GM12878 (cell line): Measurements from ENCODE around the gene TMC4. TPM values are rescaled to one million over a fixed set of nuclear protein-coding genes. Genes with fewer than 3 reads are reported as not detected.
A peak's percentile ranks its signal among the peaks of the same experiment; 100 is the strongest.

Experiments
- ATAC-seq: fragments of 200-7000 bp; cut with Tn5 transposase; 3 replicates; pipeline ENCODE4 v1.9.1; 2020; ENCODE audit warnings: mild to moderate bottlenecking, moderate library complexity
- BruUV-seq: library from RNA; stranded (reverse); fragments of 400-500 nt; replicated peaks from 2 replicates; lab custom pipeline; 2021; lab: Mats Ljungman, UMichigan
- CTCF ChIA-PET: fragments of 300-600 bp; sonication (Branson Sonifier 250); formaldehyde crosslinking; extraction: SDS; loops from one replicate; lab custom pipeline; 2021; ENCODE audit warnings: inconsistent platforms; lab: Yijun Ruan, JAX
- POLR2A ChIA-PET: fragments of 350-600 bp; formaldehyde crosslinking; extraction: SDS; loops from one replicate; lab custom pipeline; 2021; ENCODE audit warnings: inconsistent platforms; lab: Charles Lee
- RAD21 ChIA-PET: fragments of 300-600 bp; sonication (Branson Sonifier 250); formaldehyde crosslinking; loops from one replicate; lab custom pipeline; 2023; ENCODE audit warnings: antibody characterized with exemption; ENCODE audit not compliant: unreplicated experiment; lab: Charles Lee
- SMC1A ChIA-PET: fragments of 300-600 bp; sonication (Branson Sonifier 250); formaldehyde crosslinking; loops from one replicate; lab custom pipeline; 2023; ENCODE audit not compliant: unreplicated experiment, uncharacterized antibody; lab: Charles Lee
- DNase-seq: peaks from one replicate; pipeline ENCODE4 v3.0.0-alpha.2; 2011; ENCODE audit warnings: low read depth, low spot score
- FAIRE-seq: peaks from 3 replicates; lab custom pipeline; 2011; peaks lifted over from hg19 to GRCh38; lab: Jason Lieb, UNC
- H2AFZ ChIP-seq: 2 replicates; pipeline ENCODE4 v1.6.0; 2011; ENCODE audit warnings: low read depth, low read length, control low read depth; ENCODE audit not compliant: control insufficient read depth
- H3K27ac ChIP-seq: 2 replicates; pipeline ENCODE4 v1.5.1; 2011; ENCODE audit warnings: control low read depth; ENCODE audit not compliant: control insufficient read depth, insufficient read depth
- H3K27me3 ChIP-seq, 2 experiments: replicated peaks in 1 of 2; 2 replicates each; pipeline versions ENCODE4 v1.6.0 to v1.6.1; 2011; ENCODE audit warnings: low read length in 1 of 2; ENCODE audit not compliant: control insufficient read depth in 2 of 2, insufficient read depth in 2 of 2
- H3K36me3 ChIP-seq, 2 experiments: 2 replicates each; pipeline ENCODE4 v1.5.1; 2011; ENCODE audit warnings: low read length in 1 of 2; ENCODE audit not compliant: control insufficient read depth in 2 of 2, insufficient read depth in 2 of 2
- H3K4me1 ChIP-seq: 2 replicates; pipeline ENCODE4 v1.6.1; 2011; ENCODE audit warnings: mild to moderate bottlenecking, low read length, moderate library complexity, mixed read lengths; ENCODE audit not compliant: control insufficient read depth, insufficient read depth
- H3K4me2 ChIP-seq: 2 replicates; pipeline ENCODE4 v1.6.0; 2011; ENCODE audit warnings: control low read depth; ENCODE audit not compliant: control insufficient read depth, insufficient read depth
- H3K4me3 ChIP-seq: fragments of 200-600 bp; sonication (generic); 2 replicates; pipeline ENCODE4 v1.5.1; 2016
- H3K79me2 ChIP-seq: 2 replicates; pipeline ENCODE4 v1.6.0; 2011; ENCODE audit warnings: low read length; ENCODE audit not compliant: control insufficient read depth, insufficient read depth
- H3K9ac ChIP-seq: 2 replicates; pipeline ENCODE4 v1.8.0; 2011; ENCODE audit warnings: low read length, control low read depth, mixed read lengths; ENCODE audit not compliant: control insufficient read depth, insufficient read depth
- H3K9me3 ChIP-seq: replicated peaks from 3 replicates; pipeline ENCODE4 v1.5.1; 2011; ENCODE audit warnings: mild to moderate bottlenecking, low read length; ENCODE audit not compliant: control insufficient read depth, insufficient read depth
- H4K20me1 ChIP-seq: 2 replicates; pipeline ENCODE4 v1.6.0; 2011; ENCODE audit not compliant: control insufficient read depth, insufficient read depth
- CBX5 ChIP-seq: sonication (generic); IDR thresholded peaks from 2 replicates; pipeline ENCODE4 v1.6.1; 2016; ENCODE audit warnings: low read depth, moderate library complexity, mild to moderate bottlenecking, inconsistent platforms
- POLR2A ChIP-seq: IDR thresholded peaks from 2 replicates; pipeline ENCODE4 v1.6.1; 2011; ENCODE audit warnings: low read depth, mild to moderate bottlenecking, low read length
- POLR2AphosphoS5 ChIP-seq: IDR thresholded peaks from 2 replicates; pipeline ENCODE4 v1.6.1; 2011; ENCODE audit warnings: mild to moderate bottlenecking, low read length, inconsistent platforms
- SIN3A ChIP-seq: IDR thresholded peaks from 2 replicates; pipeline ENCODE4 v1.6.1; 2012; ENCODE audit warnings: low read depth, low read length, improper control_type of control experiment
- SIX5 ChIP-seq: IDR thresholded peaks from 2 replicates; pipeline ENCODE4 v1.6.1; 2011; ENCODE audit warnings: mild to moderate bottlenecking, low read depth, low read length, moderate library complexity; ENCODE audit not compliant: severe bottlenecking
- WGBS: methylation state at CpG from one replicate; pipeline ENCODE4 v1.1.6; 2016; ENCODE audit warnings: low lambda C conversion rate; ENCODE audit not compliant: insufficient replicate concordance, insufficient coverage; ENCODE audit errors: missing lambda C conversion rate; 5-methylcytosine and 5-hydroxymethylcytosine counted together
- in situ Hi-C: fragments of 300-500 bp; cut with MboI; formaldehyde crosslinking; loops from 9 replicates; pipeline ENCODE4 v1.14.3; 2018; ENCODE audit warnings: mixed read lengths
- intact Hi-C: fragments of 100-400 bp; cut with micrococcal nuclease; formaldehyde crosslinking; loops from one replicate; pipeline ENCODE4 v1.14.2; 2022; ENCODE audit not compliant: unreplicated experiment
- polyA plus RNA-seq, 11 experiments: library from polyadenylated mRNA; depleted of rRNA in 4 of 11; unstranded in 6 of 11; stranded (reverse) in 5 of 11; fragments of >200 nt; fragmentation: Nextera tagmentation in 4 of 11; fragmentation: Illumina TruSeq in 1 of 11; extraction: Ambion mirVana in 4 of 11; extraction: Trizol in 1 of 11; gene quantifications; 1 replicate in 1 of 11; 2 replicates in 10 of 11; pipeline versions ENCODE4 v1.2.1 to v1.2.3, GENCODE V29; 2011 to 2016; ENCODE audit warnings: inconsistent platforms in 2 of 11, missing spikeins in 2 of 11, low read depth in 1 of 11
- total RNA-seq, 4 experiments: library from RNA; depleted of rRNA in 3 of 4; stranded (reverse); fragments of >200 nt in 3 of 4; fragmentation: Illumina TruSeq in 1 of 4; extraction: Trizol in 1 of 4; gene quantifications; 2 replicates each; pipeline versions ENCODE4 v1.2.1 to v1.2.3, GENCODE V29; 2013 to 2021

Gene TMC4
- total and polyA plus RNA-seq, 10 of the 15 experiments (the other 5 are each of a cell fraction or from before 2014, with no cell fraction given): 0.33 to 0.83 (median 0.74) TPM; not detected in 7

DNA sequence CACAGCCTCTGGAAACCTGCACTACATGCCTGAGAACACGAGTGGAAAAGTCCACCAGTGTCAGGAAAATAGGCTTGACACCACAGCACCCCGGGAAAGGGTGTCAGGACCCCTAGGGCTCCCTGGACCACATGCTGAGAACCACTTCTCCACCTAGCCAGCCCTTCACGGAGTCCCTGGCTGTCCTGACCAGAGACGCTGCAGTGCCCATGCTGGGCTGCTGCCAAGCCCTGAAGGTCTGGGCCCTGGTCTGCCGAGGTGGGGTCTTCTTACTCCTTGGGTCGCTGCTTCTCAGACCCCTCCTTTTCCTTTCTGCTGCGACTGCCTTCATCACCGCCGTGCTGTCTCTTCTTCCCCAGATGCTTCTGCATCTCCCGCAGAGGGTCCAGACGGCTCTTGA, 16.5 kb downstream of the TMC4 start:
- no peak for DNase-seq
- no peaks in the 10 kb centered on the region for H3K27me3 ChIP-seq
- ChIA-PET POLR2A (no interaction called here), SMC1A (interaction anchor here (1.0 kb wide), 1 partner anchor 20 kb away, joined by 3 read pairs; no protein-coding TSS in a partner anchor), RAD21 (no interaction called here), CTCF (no interaction called here)
- no TSS peak for BruUV-seq
- H3K36me3 ChIP-seq: peaks cover 21 to 22% of the 10 kb centered on the region in 2 experiments; a peak in 3 of 4 replicates
- no peaks in the 10 kb centered on the region for H4K20me1 ChIP-seq
- no peak overlapping the region for H3K9ac ChIP-seq
- H2AFZ ChIP-seq: no peak overlapping the region
- H3K79me2 ChIP-seq: peaks cover 8% of the 10 kb centered on the region
- in situ Hi-C loops (no loop called here), intact Hi-C loops (no loop called here)
- no peak for FAIRE-seq
- no peak overlapping the region for H3K4me3 ChIP-seq
- 95% methylated on average over 11 of the region's 11 CpGs for WGBS
- no peak for TF ChIP-seq CBX5
- TF ChIP-seq SIX5: no peak
- TF ChIP-seq POLR2A: peak; percentile 47; the same call in 1 of the 2 replicates
- ATAC-seq: no peak
- H3K9me3 ChIP-seq: no peaks in the 10 kb centered on the region
- H3K4me1 ChIP-seq: peaks cover 4% of the 10 kb centered on the region; the same call in 1 of the 2 replicates
- no peak overlapping the region for H3K4me2 ChIP-seq
- no peak overlapping the region for H3K27ac ChIP-seq

GRCh38 chr19:54155694-54156093, 17.3 kb downstream of the TMC4 start:
- H3K4me2 ChIP-seq: no peak overlapping the region
- H3K9ac ChIP-seq: no peak overlapping the region
- 94% methylated on average over 15 of the region's 19 CpGs for WGBS
- no TSS peak for BruUV-seq
- SMC1A ChIA-PET: interaction anchor here (1.0 kb wide), 1 partner anchor 19 kb away, joined by 3 read pairs; no protein-coding TSS in a partner anchor
- POLR2A ChIA-PET: interaction anchor here (0.7 kb wide), 1 partner anchor 19 kb away, joined by 3 read pairs; the partner anchor contains the start of gene CNOT3
- no peak overlapping the region for H3K27ac ChIP-seq
- RAD21 ChIA-PET: no interaction called here
- DNase-seq (no peak), ATAC-seq (no peak)
- CTCF ChIA-PET: no interaction called here
- intact Hi-C loops: no loop called here
- no peak overlapping the region for H3K4me3 ChIP-seq
- peaks cover 8% of the 10 kb centered on the region for H3K79me2 ChIP-seq
- H2AFZ ChIP-seq: no peak overlapping the region
- peaks cover 22 to 25% of the 10 kb centered on the region in 2 experiments; a peak in 3 of 4 replicates for H3K36me3 ChIP-seq
- H3K27me3 ChIP-seq: no peaks in the 10 kb centered on the region
- TF ChIP-seq POLR2AphosphoS5 (0 out of 2 replicates have a peak, but pooled peaks have one; percentile 17), SIN3A (no peak), POLR2A (peak; percentile 55; the same call in 1 of the 2 replicates)
- TF ChIP-seq, all 136 proteins: peak for 2
- Histone ChIP-seq H3K9me3 (no peaks in the 10 kb centered on the region), H4K20me1 (no peaks in the 10 kb centered on the region), H3K4me1 (peaks cover under 1% of the 10 kb centered on the region; the same call in 1 of the 2 replicates)
- no peak for FAIRE-seq
- in situ Hi-C loops: no loop called here
